B cell (primary cell): ENCODE measurements around the gene CNPPD1.

Experiments used
- CTCF ChIP-seq: fragments of 200-600 bp; IDR thresholded peaks from one replicate; pipeline ENCODE4 v1.8.0; 2022; ENCODE audit warnings: antibody characterized with exemption, mild to moderate bottlenecking
- EZH2 ChIP-seq: IDR thresholded peaks from 2 replicates; pipeline ENCODE4 v1.6.1; 2012; ENCODE audit warnings: borderline replicate concordance, low read depth, mild to moderate bottlenecking, moderate library complexity, low read length; ENCODE audit not compliant: insufficient read depth, poor library complexity, severe bottlenecking

DNA sequence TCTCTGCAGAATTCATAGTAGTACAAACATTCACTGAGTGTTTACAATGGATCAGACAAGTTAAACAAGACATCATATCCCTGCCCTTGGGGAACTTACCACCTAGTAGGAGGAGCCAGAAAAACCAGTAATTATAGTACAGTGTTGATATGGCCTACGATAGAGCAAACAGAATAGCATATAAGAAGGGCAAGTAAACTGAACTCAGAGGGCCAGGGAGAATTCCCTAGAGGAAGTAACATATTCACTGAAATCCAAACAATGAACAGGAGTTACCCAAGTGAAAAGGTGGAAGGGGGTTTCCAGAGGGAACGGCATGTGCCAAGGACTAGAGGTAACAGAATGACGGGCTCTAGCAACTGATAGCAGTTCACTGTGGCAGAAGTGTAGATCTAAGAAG, 50.2 kb downstream of the CNPPD1 start:
- TF ChIP-seq CTCF = no peak
- TF ChIP-seq EZH2 = no peak
